Measurements from ENCODE around the gene CRIP3.

GRCh38 chr6:43331891-43332290 lies 23.3 kb upstream of the CRIP3 start:
- TF ChIP-seq CTCF (IDR thresholded peaks at IDR 0.05) (no peak), POLR2A (IDR thresholded peaks at IDR 0.05) (no peak)

Data from esophagus squamous epithelium (tissue), 4 donors.